B cell (primary cell): ENCODE results near the gene GARRE1. TPM values are rescaled to one million over a fixed set of nuclear protein-coding genes. Genes with fewer than 3 reads are reported as not detected.

Source experiments
- ATAC-seq: fragments of 200-7000 bp; cut with Tn5 transposase; one replicate; pipeline ENCODE4 v1.10.0; 2021; ENCODE audit warnings: low read depth, mild to moderate bottlenecking, moderate number of reproducible peaks, moderate library complexity
- CTCF ChIA-PET: fragments of 350-600 bp; sonication (Branson Sonifier 250); formaldehyde crosslinking; loops from one replicate; lab custom pipeline; 2021; ENCODE audit warnings: antibody characterized with exemption, inconsistent platforms; lab: Charles Lee
- POLR2A ChIA-PET: fragments of 350-600 bp; sonication (Branson Sonifier 250); formaldehyde crosslinking; loops from one replicate; lab custom pipeline; 2021; ENCODE audit warnings: antibody characterized with exemption; lab: Charles Lee
- DNase-seq: peaks from one replicate; pipeline ENCODE4 v3.0.0; 2013
- H2AFZ ChIP-seq: 2 replicates; pipeline ENCODE4 v1.6.1; 2012; ENCODE audit warnings: mild to moderate bottlenecking, low read depth, low read length; ENCODE audit not compliant: insufficient read depth, poor library complexity, severe bottlenecking
- H3K27ac ChIP-seq, 2 donors: 1 replicate in 1 of 2; 2 replicates in 1 of 2; pipeline ENCODE4 v1.5.1; 2012 to 2013; ENCODE audit warnings: low read length in 2 of 2, mild to moderate bottlenecking in 2 of 2, moderate library complexity in 1 of 2
- H3K27me3 ChIP-seq, 4 experiments: fragments of 200-600 bp in 1 of 4; sonication (generic) in 1 of 4; replicated peaks in 1 of 4; 1 replicate in 2 of 4; 2 replicates in 2 of 4; pipeline versions ENCODE4 v1.6.1 to v1.7.0; 2013 to 2016; ENCODE audit warnings: low read length in 3 of 4, mild to moderate bottlenecking in 2 of 4, mixed read lengths in 1 of 4, moderate library complexity in 1 of 4; ENCODE audit not compliant: insufficient read depth in 4 of 4, control insufficient read depth in 3 of 4; ENCODE audit errors: control extremely low read depth in 1 of 4
- H3K36me3 ChIP-seq, 2 experiments: replicated peaks in 1 of 2; 1 replicate in 1 of 2; 2 replicates in 1 of 2; pipeline versions ENCODE4 v1.6.1 to v1.7.1; 2013; ENCODE audit warnings: low read length in 1 of 2; ENCODE audit not compliant: insufficient read depth in 2 of 2, control insufficient read depth in 1 of 2; ENCODE audit errors: control extremely low read depth in 1 of 2, extremely low read depth in 1 of 2
- H3K4me1 ChIP-seq, 2 donors: fragments of 200-600 bp in 1 of 2; sonication (generic) in 1 of 2; 1 replicate in 1 of 2; 2 replicates in 1 of 2; pipeline versions ENCODE4 v1.5.1 to v1.6.1; 2013 to 2017; ENCODE audit warnings: low read length in 2 of 2; ENCODE audit not compliant: control insufficient read depth in 2 of 2, insufficient read depth in 2 of 2
- H3K4me2 ChIP-seq: replicated peaks from 2 replicates; pipeline ENCODE3; 2012; ENCODE audit warnings: mild to moderate bottlenecking, low read depth, low read length; ENCODE audit not compliant: poor library complexity, severe bottlenecking
- H3K4me3 ChIP-seq, 5 experiments: fragments of 200-600 bp in 1 of 5; sonication (generic) in 1 of 5; 1 replicate in 3 of 5; 2 replicates in 2 of 5; pipeline versions ENCODE4 v1.5.1 to v1.7.0; 2011 to 2016; ENCODE audit warnings: low read length in 4 of 5, mild to moderate bottlenecking in 4 of 5, low read depth in 2 of 5, control low read depth in 1 of 5, moderate library complexity in 1 of 5; ENCODE audit not compliant: insufficient read depth in 1 of 5; ENCODE audit errors: control extremely low read depth in 1 of 5, extremely low read depth in 1 of 5
- H3K79me2 ChIP-seq: fragments of 200-600 bp; sonication (generic); one replicate; pipeline ENCODE4 v1.6.0; 2016; ENCODE audit warnings: low read length; ENCODE audit not compliant: control insufficient read depth, insufficient read depth
- H3K9ac ChIP-seq: fragments of 200-600 bp; sonication (generic); 2 replicates; pipeline ENCODE4 v1.6.1; 2017; ENCODE audit warnings: mild to moderate bottlenecking, low read length, moderate library complexity
- H3K9me3 ChIP-seq, 3 donors: one replicate each; pipeline versions ENCODE4 v1.6.1 to v1.7.1; 2013; ENCODE audit warnings: low read length in 2 of 3; ENCODE audit not compliant: control insufficient read depth in 2 of 3, insufficient read depth in 1 of 3; ENCODE audit errors: control extremely low read depth in 1 of 3
- H4K20me1 ChIP-seq: 2 replicates; pipeline ENCODE4 v1.6.0; 2012; ENCODE audit warnings: mild to moderate bottlenecking, low read length; ENCODE audit not compliant: insufficient read depth, control insufficient read depth, poor library complexity, severe bottlenecking
- H3K27ac Mint-ChIP-seq: one replicate; pipeline ENCODE4 v1.8.0; 2021; ENCODE audit warnings: mixed read lengths
- H3K27me3 Mint-ChIP-seq: one replicate; pipeline ENCODE4 v1.8.0; 2021; ENCODE audit warnings: mixed read lengths
- H3K4me1 Mint-ChIP-seq: one replicate; pipeline ENCODE4 v1.8.0; 2021; ENCODE audit warnings: mixed read lengths
- H3K4me3 Mint-ChIP-seq: one replicate; pipeline ENCODE4 v1.8.0; 2021; ENCODE audit warnings: mixed read lengths
- H3K9me3 Mint-ChIP-seq: one replicate; pipeline ENCODE4 v1.8.0; 2022; ENCODE audit warnings: mixed read lengths; ENCODE audit not compliant: insufficient read depth
- CTCF ChIP-seq: fragments of 200-600 bp; IDR thresholded peaks from one replicate; pipeline ENCODE4 v1.8.0; 2022; ENCODE audit warnings: antibody characterized with exemption, mild to moderate bottlenecking
- EZH2 ChIP-seq: IDR thresholded peaks from 2 replicates; pipeline ENCODE4 v1.6.1; 2012; ENCODE audit warnings: borderline replicate concordance, low read depth, mild to moderate bottlenecking, moderate library complexity, low read length; ENCODE audit not compliant: insufficient read depth, poor library complexity, severe bottlenecking
- WGBS: methylation state at CpG from one replicate; pipeline ENCODE4 v1.1.5; 2013; ENCODE audit warnings: missing lambda C conversion rate; ENCODE audit not compliant: insufficient coverage; 5-methylcytosine and 5-hydroxymethylcytosine counted together
- intact Hi-C: fragments of 100-400 bp; cut with micrococcal nuclease; formaldehyde crosslinking; loops from one replicate; pipeline ENCODE4 v1.10.0; 2022
- polyA plus RNA-seq: library from polyadenylated mRNA; depleted of rRNA; stranded (reverse); fragments of >200 nt; gene quantifications from 2 replicates; pipeline ENCODE4 v1.2.3, GENCODE V29; 2012
- total RNA-seq, 2 donors: library from RNA; stranded (reverse); fragments of 120-200 nt in 1 of 2; gene quantifications; 1 replicate in 1 of 2; 2 replicates in 1 of 2; pipeline versions ENCODE4 v1.2.3 to v1.2.4, GENCODE V29; 2013 to 2022

The GARRE1 gene
- total and polyA plus RNA-seq, 2 donors (not counting 1 experiment from before 2014, with no cell fraction given), result 26.3 to 55.6 TPM

GRCh38 chr19:34236035-34236987, 18.0 kb upstream of the GARRE1 start:
- 91% methylated on average over 18 of the region's 18 CpGs for WGBS
- H3K4me3 ChIP-seq, result no peak overlapping the region
- H3K79me2 ChIP-seq, result no peaks in the 10 kb centered on the region
- Mint-ChIP-seq H3K4me1 (peaks cover 10% of the 10 kb centered on the region), H3K4me3 (no peak overlapping the region), H3K27ac (no peak overlapping the region), H3K9me3 (no peaks in the 10 kb centered on the region), H3K27me3 (no peaks in the 10 kb centered on the region)
- peaks cover 0 to 8% of the 10 kb centered on the region in 2 donors for H3K4me1 ChIP-seq
- ChIA-PET CTCF (interaction anchor here (0.6 kb wide), 1 partner anchor 143 kb away, joined by 3 read pairs; no protein-coding TSS in a partner anchor), POLR2A (interaction anchor here (0.7 kb wide), 1 partner anchor 749 kb away, joined by 4 read pairs; no protein-coding TSS in a partner anchor)
- intact Hi-C loops, result no loop called here
- H3K4me2 ChIP-seq, result no peak overlapping the region
- no peak overlapping the region for H3K9ac ChIP-seq
- peaks cover 0 to 1% (median 0%) of the 10 kb centered on the region in 3 donors for H3K9me3 ChIP-seq
- H2AFZ ChIP-seq, result no peak overlapping the region
- no peak for ATAC-seq
- TF ChIP-seq CTCF (no peak), EZH2 (no peak)
- no peaks in the 10 kb centered on the region for H3K27me3 ChIP-seq
- H4K20me1 ChIP-seq, result no peaks in the 10 kb centered on the region
- H3K36me3 ChIP-seq, result no peaks in the 10 kb centered on the region
- DNase-seq, result no peak
- no peak overlapping the region for H3K27ac ChIP-seq

DNA sequence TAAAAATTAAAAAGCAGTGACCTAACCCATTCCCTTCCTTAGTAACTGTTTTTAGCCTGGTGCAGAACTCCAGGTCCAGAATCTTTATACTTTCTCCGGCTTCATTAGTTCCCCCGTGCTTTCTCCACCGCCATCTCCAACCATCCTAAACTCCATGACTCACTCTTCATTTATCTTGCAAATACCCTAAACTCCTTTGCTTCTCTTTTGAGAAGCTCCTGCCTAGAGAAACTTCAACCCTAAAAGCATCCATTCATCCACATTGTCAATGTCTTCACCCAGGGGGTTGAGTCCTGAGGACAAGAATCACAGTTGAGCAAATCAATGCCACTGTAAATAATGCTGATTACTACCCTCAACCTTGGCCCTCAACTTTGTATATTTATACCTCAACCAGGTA, 17.1 kb upstream of the GARRE1 start:
- ATAC-seq, result no peak
- Mint-ChIP-seq H3K27ac (no peak overlapping the region), H3K9me3 (no peaks in the 10 kb centered on the region), H3K27me3 (no peaks in the 10 kb centered on the region), H3K4me1 (peaks cover 12% of the 10 kb centered on the region), H3K4me3 (no peak overlapping the region)
- ChIA-PET CTCF (no interaction called here), POLR2A (interaction anchor here (0.7 kb wide), 1 partner anchor 748 kb away, joined by 4 read pairs; no protein-coding TSS in a partner anchor)
- Histone ChIP-seq H3K79me2 (no peaks in the 10 kb centered on the region), H3K9me3 (peaks cover 0 to 1% (median 0%) of the 10 kb centered on the region in 3 donors), H3K27me3 (no peaks in the 10 kb centered on the region), H3K4me1 (peaks cover 0 to 8% of the 10 kb centered on the region in 2 donors), H2AFZ (no peak overlapping the region), H4K20me1 (no peaks in the 10 kb centered on the region), H3K4me3 (no peak overlapping the region), H3K36me3 (no peaks in the 10 kb centered on the region), H3K4me2 (no peak overlapping the region), H3K9ac (no peak overlapping the region), H3K27ac (no peak overlapping the region)
- no peak for DNase-seq
- TF ChIP-seq CTCF (no peak), EZH2 (no peak)
- intact Hi-C loops, result no loop called here
- WGBS, result 90% methylated on average over 3 of the region's 3 CpGs
